COR-L47 (cell line): ENCODE data around the gene THAP5.

Experiments used
- DNase-seq: peaks from one replicate; lab custom pipeline; 2025; lab: John Stamatoyannopoulos, UW

THAP5 gene, protein sequence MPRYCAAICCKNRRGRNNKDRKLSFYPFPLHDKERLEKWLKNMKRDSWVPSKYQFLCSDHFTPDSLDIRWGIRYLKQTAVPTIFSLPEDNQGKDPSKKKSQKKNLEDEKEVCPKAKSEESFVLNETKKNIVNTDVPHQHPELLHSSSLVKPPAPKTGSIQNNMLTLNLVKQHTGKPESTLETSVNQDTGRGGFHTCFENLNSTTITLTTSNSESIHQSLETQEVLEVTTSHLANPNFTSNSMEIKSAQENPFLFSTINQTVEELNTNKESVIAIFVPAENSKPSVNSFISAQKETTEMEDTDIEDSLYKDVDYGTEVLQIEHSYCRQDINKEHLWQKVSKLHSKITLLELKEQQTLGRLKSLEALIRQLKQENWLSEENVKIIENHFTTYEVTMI

DNA sequence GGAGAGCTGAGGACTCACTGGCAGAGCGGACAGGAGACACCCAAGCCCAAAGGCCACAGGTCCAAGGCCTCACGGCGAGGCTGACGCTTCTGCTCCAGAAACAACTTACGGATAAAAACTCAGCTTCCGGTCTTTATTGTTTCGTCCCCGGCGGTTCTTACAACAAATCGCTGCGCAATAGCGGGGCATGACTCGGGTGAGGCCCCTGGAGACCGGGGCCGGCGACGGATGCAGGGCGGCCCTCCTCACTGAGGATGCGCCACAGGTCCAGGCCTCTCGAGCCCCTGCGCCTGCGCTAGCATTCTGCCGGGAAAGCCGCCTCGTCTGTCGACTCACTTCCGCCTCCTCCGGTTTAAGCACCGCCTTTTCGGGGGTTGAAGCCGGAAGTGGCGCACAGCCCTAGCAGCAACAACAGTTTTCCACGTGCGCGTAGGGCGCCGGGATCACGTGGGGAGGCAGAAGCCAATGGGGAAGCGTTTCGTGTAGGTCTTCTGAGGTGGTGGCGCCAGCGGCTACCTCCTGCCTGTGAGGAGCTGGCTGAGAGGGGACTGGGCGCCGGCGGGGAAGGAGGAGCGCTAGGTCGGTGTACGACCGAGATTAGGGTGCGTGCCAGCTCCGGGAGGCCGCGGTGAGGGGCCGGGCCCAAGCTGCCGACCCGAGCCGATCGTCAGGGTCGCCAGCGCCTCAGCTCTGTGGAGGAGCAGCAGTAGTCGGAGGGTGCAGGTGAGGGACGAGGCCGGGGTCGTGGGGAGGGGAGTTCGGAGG, at the start of gene THAP5, which contains the start of gene DNAJB9:
TSS of gene THAP5 (minus strand) at position 326 of the 765 bp plus-strand sequence. CDS start at position 189, 137 bp downstream.
TSS of gene DNAJB9 (plus strand) at position 494 of the 765 bp plus-strand sequence. CDS start 1,853 bp downstream, outside the sequence.
- DNase-seq: peak; percentile 100

- no peak for DNase-seq
Measured at GRCh38 chr7:108618056-108618455, 48.5 kb upstream of the THAP5 start.

- DNase-seq: no peak
Measured at GRCh38 chr7:108614896-108615295, 45.4 kb upstream of the THAP5 start.

GRCh38 chr7:108613949-108614381, 44.5 kb upstream of the THAP5 start:
- DNase-seq: no peak

DNA sequence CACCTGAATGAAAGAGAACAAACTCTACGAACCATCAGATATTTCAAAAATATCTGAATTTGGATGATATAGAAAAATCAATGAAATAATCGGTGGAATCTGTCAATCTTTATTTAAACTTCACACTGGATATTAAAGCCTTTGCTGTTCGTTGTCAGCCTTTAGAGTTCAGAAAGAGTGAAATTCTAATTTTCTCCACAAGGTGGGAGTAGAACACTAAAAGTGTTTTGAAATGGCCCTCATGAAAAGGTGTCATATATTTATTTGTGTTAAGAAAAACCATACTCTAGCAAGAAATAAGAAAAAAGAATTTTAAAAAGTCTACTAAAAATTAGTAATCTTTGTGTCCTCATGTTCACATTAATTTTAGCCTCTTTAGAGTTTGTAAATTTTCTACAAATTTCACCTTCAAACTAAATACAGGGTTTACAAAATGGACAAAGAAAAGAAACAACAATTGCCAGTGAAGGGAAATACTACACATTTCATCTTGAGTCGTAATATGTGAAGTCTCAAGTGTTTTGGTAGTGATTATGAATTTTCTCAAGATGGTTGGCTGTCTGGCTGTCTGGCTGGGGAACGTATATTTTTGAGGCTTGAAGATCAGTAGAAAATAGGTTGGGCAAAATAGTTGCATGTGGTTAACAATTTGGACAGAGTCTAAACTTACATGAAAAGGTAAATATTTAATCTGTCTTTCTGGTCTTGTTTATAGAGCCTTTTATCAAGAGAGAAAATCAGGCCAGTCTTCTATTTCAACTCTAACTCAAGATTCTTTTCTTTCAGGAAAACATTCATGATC, 43.8 kb upstream of the THAP5 start:
- DNase-seq: peak; percentile 59

DNA sequence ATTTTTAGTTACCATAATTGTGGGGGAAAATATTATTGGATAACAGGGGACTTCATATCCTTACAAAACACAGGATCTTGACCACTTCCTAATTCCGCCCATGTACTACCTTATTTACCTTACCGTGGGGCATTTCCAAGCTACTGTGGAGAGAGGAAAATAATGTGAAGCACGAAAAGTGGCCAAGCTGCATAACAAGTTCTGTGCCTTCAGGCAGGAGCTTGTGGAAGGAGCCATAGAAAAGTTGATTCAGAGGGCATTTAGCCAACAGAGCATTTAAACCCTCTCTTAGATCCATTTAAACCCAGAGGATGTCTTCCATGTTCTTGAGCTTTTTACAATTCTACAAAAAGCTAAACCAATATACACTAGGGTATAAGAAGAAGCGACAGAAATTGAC, 41.8 kb upstream of the THAP5 start:
- no peak for DNase-seq

- no peak for DNase-seq
Measured at GRCh38 chr7:108609643-108610042, 40.1 kb upstream of the THAP5 start.

DNA sequence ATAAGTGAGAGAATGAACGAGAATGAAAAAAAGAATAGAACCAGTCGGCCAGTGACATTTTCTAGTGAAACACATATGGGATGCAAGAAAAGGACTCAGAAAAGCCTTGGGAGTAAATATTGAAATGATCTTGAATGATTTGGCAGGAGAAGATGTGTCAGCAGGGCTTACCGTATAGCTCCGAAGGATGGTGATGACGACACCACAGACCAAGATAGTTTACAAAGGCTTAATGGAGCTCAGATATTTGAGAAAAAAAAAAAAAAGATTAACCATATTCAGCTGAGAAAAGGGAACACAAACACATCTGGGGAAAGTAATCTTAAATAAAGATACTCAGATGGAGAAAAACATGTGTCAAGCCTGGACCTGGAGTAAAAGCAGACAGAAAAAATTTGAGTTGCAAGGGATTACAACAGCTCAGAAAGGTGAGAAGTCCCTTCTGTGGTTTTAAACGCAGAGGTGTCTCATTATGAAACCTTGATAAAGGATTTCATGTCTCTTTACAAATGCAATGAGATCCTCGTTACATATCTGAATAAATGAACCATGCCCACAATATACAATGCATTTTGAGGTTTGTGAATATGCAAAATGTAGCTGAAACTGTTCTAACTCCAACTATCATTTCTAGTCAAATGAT, 36.2 kb upstream of the THAP5 start:
- DNase-seq: no peak

DNA sequence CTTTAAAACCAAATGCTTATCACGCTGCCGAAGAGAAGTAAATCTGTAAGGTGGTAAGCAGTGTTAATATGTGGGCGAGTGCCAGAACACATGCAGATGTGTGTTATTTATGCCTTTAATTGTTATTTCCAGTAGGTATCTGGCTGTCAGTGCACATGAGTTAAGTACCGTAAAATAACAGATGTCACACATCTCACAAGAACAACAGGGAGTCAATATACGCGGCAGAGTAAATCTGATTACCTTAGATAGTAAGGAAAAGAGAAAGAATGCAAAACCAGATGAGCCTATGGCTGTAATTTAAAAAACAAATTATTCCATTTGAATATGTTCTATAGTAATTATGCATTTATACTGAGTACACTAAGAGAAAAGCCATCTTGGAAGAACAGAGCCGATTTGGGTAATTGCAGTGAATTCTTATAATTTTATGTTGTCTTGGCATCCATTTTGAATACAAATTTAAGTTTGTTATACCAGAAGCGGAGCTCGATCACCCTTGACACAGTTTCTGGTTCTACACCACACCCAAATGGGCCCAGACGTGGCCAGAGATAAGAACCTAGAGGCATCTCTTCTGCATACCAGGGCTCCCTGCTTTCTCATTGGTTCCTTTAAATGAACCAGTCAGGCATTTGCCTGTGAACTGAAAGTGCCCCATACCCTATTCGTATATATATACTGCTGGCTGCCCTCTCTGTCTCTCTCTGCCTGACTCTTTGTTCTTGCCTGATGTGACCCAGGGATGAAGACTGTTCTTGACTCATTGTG, 35.0 kb upstream of the THAP5 start:
- DNase-seq: peak; percentile 29

DNA sequence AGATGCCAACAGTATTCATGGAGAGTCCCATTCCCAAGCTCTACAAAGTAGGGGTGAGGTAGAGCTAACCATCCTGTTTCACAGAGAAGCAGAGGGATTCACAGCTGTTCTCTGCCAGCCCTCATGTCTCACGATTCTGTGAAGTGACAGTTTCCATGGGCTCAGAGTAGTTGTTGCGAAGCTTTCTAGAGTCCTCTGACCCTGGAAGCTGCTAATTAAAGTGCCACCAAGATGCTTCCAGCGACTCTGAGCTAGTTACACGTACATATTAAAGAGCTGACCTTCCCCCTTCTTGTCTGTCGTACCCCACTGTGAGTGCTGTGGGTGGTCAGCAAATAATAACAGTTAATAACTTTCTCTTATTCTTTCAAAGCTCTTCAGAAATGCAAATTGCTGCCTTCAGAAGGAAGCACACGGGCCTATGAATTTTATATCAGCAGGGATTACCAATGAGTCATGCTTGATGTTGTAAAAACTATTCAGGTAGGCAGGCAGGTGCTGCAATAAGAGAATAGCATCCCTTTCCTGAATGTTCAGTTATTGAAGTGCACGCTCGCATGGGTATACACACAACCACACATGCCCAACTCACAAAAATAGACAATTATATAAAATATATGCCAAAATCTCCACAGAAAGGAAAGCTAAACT, 34.3 kb upstream of the THAP5 start:
- peak; percentile 83 for DNase-seq

GRCh38 chr7:108600399-108600798, 30.9 kb upstream of the THAP5 start:
- no peak for DNase-seq

DNA sequence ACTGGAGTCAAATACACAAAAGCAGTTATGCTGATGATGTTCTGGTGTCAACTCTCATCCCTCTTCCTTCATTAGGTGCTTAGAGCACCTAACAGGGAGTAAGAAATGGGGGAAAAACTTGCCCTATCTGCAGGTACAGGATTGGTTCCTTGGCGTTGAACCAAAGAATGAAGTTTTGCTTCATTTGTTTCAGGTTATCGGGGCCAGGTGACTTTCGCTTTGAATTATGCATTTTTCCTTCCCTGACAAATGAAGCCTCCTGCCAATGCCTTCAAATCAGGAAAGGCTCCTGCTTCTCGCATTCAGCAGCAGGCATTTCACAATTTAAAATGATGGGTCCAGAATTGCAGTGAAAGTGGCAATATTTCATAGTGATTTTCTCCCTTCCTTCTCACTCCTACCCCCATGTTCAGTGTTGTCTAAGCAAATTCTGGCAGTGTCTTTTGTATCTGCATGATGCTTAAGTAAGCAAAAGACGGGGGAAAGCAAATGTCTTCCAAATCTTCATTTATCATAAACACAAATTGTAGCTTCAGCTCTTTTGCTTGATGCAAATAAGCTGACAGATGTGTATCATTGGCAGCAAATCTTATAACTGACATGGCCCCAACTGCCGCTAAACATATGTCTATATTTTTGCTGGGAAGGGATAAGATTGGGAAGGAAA, 29.5 kb upstream of the THAP5 start:
- DNase-seq: no peak

- DNase-seq: peak; percentile 47
Measured at GRCh38 chr7:108598153-108598552, 28.6 kb upstream of the THAP5 start.

DNA sequence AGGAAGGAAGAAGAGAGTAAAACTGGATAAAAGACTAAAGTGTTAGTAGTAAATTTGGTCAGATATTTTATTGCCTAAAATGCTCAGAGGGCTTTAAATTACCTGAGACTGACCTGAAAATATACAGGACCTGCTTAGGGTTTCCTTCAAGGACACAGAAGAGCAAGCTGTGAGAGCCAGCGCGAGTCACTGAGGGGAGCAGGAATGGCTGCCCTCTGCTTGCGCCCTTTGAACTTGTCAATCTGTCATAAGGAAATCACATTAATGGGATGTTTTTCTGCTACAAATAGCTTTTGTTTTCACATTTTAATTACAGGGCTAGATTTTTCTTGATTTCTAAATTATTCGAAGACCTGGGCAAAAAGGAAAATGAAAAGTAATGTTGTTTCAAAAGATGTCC, 27.1 kb upstream of the THAP5 start:
- no peak for DNase-seq

DNA sequence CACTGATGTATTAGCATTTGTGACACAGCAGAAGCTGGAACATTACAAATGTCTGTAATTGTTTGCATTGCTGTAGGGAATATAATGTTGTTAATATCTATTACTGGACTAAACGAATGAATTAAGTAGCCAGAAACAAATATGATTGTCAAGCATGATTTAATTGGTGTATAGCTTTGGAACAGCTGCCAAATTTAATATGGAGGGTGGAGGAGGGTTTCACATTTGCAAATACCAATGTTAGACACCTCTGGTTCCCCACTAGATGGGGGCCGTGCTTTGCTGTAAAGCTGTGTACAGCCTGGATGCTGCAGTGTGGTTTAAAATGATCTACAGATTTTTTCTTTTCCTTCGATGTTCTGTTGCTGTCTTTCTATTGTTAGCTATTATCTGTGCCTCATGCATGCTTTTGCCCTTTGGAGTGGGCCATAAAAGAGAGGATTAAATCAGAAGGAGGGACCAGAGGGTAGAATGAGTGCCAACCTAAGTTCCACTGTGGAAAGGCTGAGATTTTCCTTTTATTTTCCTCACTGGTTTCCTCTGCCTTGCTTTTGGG, 23.2 kb upstream of the THAP5 start:
- peak; percentile 80 for DNase-seq

GRCh38 chr7:108590606-108591005, 21.1 kb upstream of the THAP5 start:
- no peak for DNase-seq

DNA sequence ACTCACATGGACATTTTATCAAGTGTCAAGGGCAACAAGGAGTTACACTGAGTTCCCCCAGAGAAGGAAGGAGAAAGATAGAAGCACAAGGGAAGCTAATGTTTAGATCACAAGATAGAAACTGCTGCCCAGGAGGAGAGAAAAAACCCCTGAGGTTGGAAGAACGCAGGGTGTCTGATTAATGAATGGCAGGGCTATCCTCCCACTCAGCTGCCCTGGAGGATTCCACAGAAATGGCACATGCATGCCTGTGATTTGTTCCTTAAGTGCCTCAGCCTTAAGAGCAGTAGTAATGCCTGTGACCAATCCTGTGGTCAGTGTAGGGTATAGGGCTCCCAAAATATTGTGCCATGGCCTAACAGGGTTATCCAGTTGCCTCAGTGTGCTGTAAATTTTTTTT, 20.4 kb upstream of the THAP5 start:
- DNase-seq: no peak

GRCh38 chr7:108589199-108589598, 19.7 kb upstream of the THAP5 start:
- DNase-seq: no peak

DNA sequence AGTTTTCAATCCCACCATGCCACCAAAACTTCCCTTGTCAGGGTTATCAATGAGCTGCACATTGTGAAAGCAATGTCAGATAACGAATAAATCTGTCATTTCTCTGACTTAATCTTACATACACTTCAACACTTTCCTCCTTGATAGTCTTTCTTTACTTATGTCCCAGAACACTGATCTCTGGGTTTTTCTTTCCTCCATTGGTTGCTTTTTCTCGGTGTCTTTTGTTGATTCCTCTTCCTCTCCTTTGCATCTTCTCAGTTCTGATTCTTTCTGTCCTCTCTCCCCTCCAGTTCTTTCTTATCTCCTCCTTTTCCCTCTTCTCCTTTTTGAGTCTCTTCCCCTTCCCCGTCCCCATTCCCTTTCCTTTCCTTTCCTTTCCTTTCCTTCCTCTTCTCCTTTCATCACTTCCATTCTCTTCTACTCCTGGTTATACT, 16.8 kb upstream of the THAP5 start:
- no peak for DNase-seq
